IMR-90 (cell line): ENCODE results near the gene PLIN4. TPM values are rescaled to one million over a fixed set of nuclear protein-coding genes. Genes with fewer than 3 reads are reported as not detected.

Source experiments
- ATAC-seq: fragments of 200-7000 bp; cut with Tn5 transposase; 2 replicates; pipeline ENCODE4 v1.9.1; 2020; ENCODE audit warnings: low read depth, mild to moderate bottlenecking, moderate library complexity
- BruUV-seq: library from RNA; stranded (reverse); fragments of 400-500 nt; replicated peaks from 2 replicates; lab custom pipeline; 2021; lab: Mats Ljungman, UMichigan
- CTCF ChIA-PET: fragments of 300-600 bp; formaldehyde crosslinking; extraction: SDS; loops from one replicate; lab custom pipeline; 2021; ENCODE audit warnings: antibody characterized with exemption; lab: Yijun Ruan, JAX
- POLR2A ChIA-PET: fragments of 300-600 bp; sonication (Branson Sonifier 250); formaldehyde crosslinking; loops from one replicate; lab custom pipeline; 2022; ENCODE audit warnings: antibody characterized with exemption; ENCODE audit not compliant: unreplicated experiment; lab: Charles Lee
- DNase-seq: peaks from one replicate; pipeline ENCODE4 v3.0.0; 2013
- H2AFZ ChIP-seq: replicated peaks from 2 replicates; pipeline ENCODE3; 2013; ENCODE audit warnings: low read length, mild to moderate bottlenecking; ENCODE audit not compliant: poor library complexity
- H2AK5ac ChIP-seq: 2 replicates; pipeline ENCODE4 v1.6.1; 2013; ENCODE audit warnings: low read depth, low read length, inconsistent platforms
- H2AK9ac ChIP-seq: replicated peaks from 2 replicates; pipeline ENCODE3; 2013; ENCODE audit warnings: mild to moderate bottlenecking, low read depth, low read length, moderate library complexity; ENCODE audit not compliant: poor library complexity
- H2BK120ac ChIP-seq: 2 replicates; pipeline ENCODE4 v1.6.1; 2013; ENCODE audit warnings: low read depth, low read length, inconsistent platforms
- H2BK15ac ChIP-seq: 3 replicates; pipeline ENCODE4 v1.6.1; 2013; ENCODE audit warnings: low read depth, low read length, inconsistent platforms
- H2BK20ac ChIP-seq: 2 replicates; pipeline ENCODE4 v1.6.1; 2013; ENCODE audit warnings: low read depth, mild to moderate bottlenecking, inconsistent platforms, low read length, moderate library complexity
- H2BK5ac ChIP-seq: 2 replicates; pipeline ENCODE4 v1.6.1; 2013; ENCODE audit warnings: mild to moderate bottlenecking, low read depth, low read length, inconsistent platforms; ENCODE audit not compliant: poor library complexity, severe bottlenecking
- H3K14ac ChIP-seq: replicated peaks from 2 replicates; pipeline ENCODE4 v1.6.1; 2013; ENCODE audit warnings: low read depth, low read length, inconsistent platforms
- H3K18ac ChIP-seq: 2 replicates; pipeline ENCODE4 v1.6.1; 2013; ENCODE audit warnings: low read depth, low read length, control low read depth
- H3K23ac ChIP-seq: 2 replicates; pipeline ENCODE4 v1.6.1; 2013; ENCODE audit warnings: low read depth, low read length, inconsistent platforms
- H3K27ac ChIP-seq: 2 replicates; pipeline ENCODE4 v1.5.1; 2013; ENCODE audit warnings: mild to moderate bottlenecking, control low read depth, low read length; ENCODE audit not compliant: insufficient read depth
- H3K27me3 ChIP-seq: 2 replicates; pipeline ENCODE4 v1.6.1; 2013; ENCODE audit warnings: low read length; ENCODE audit not compliant: control insufficient read depth, insufficient read depth
- H3K36me3 ChIP-seq: 2 replicates; pipeline ENCODE4 v1.6.1; 2013; ENCODE audit warnings: low read length, mixed read lengths; ENCODE audit not compliant: control insufficient read depth, insufficient read depth
- H3K4ac ChIP-seq: 2 replicates; pipeline ENCODE4 v1.6.1; 2013; ENCODE audit warnings: low read depth, low read length, inconsistent platforms
- H3K4me1 ChIP-seq: 2 replicates; pipeline ENCODE4 v1.6.1; 2013; ENCODE audit warnings: low read length, mixed read lengths; ENCODE audit not compliant: control insufficient read depth, insufficient read depth
- H3K4me2 ChIP-seq: 2 replicates; pipeline ENCODE4 v1.6.1; 2013; ENCODE audit warnings: low read depth, mild to moderate bottlenecking, control low read depth, low read length, moderate library complexity
- H3K4me3 ChIP-seq: 2 replicates; pipeline ENCODE4 v1.5.1; 2013; ENCODE audit warnings: low read depth, mild to moderate bottlenecking, control low read depth, low read length, moderate library complexity; ENCODE audit not compliant: insufficient read depth
- H3K56ac ChIP-seq: 2 replicates; pipeline ENCODE4 v1.6.1; 2013; ENCODE audit warnings: low read length, inconsistent platforms; ENCODE audit not compliant: insufficient read depth; ENCODE audit errors: extremely low read depth
- H3K79me1 ChIP-seq, 2 experiments: 2 replicates each; pipeline ENCODE4 v1.6.1; 2013; ENCODE audit warnings: low read length in 2 of 2, inconsistent platforms in 1 of 2, low read depth in 1 of 2
- H3K9ac ChIP-seq: 2 replicates; pipeline ENCODE4 v1.6.1; 2013; ENCODE audit warnings: low read depth, low read length, control low read depth
- H3K9me1 ChIP-seq: 2 replicates; pipeline ENCODE4 v1.6.1; 2013; ENCODE audit warnings: low read length, inconsistent platforms; ENCODE audit not compliant: insufficient read depth
- H3K9me3 ChIP-seq: 2 replicates; pipeline ENCODE4 v1.6.1; 2013; ENCODE audit warnings: low read length; ENCODE audit not compliant: control insufficient read depth, insufficient read depth
- H4K20me1 ChIP-seq: 2 replicates; pipeline ENCODE4 v1.6.1; 2013; ENCODE audit warnings: low read length, inconsistent platforms; ENCODE audit not compliant: insufficient read depth
- H4K5ac ChIP-seq: 2 replicates; pipeline ENCODE4 v1.6.1; 2013; ENCODE audit warnings: mild to moderate bottlenecking, low read depth, low read length, control low read depth
- H4K8ac ChIP-seq, 2 experiments: 2 replicates each; pipeline ENCODE4 v1.6.1; 2013; ENCODE audit warnings: low read depth in 2 of 2, low read length in 2 of 2, control low read depth in 1 of 2, inconsistent platforms in 1 of 2
- H4K91ac ChIP-seq: 2 replicates; pipeline ENCODE4 v1.6.1; 2013; ENCODE audit warnings: low read depth, low read length, inconsistent platforms; ENCODE audit not compliant: insufficient read depth
- BHLHE40 ChIP-seq: fragments of 150-350 bp; IDR thresholded peaks from 2 replicates; pipeline ENCODE4 v1.6.1; 2016; ENCODE audit warnings: mild to moderate bottlenecking, low read depth, low read length
- CEBPB ChIP-seq: IDR thresholded peaks from 2 replicates; pipeline ENCODE4 v1.6.1; 2012; ENCODE audit warnings: low read depth, low read length, improper control_type of control experiment
- FOS ChIP-seq: fragments of 150-350 bp; IDR thresholded peaks from 2 replicates; pipeline ENCODE4 v1.6.1; 2016; ENCODE audit warnings: low read depth, low read length
- MAFK ChIP-seq: IDR thresholded peaks from 2 replicates; pipeline ENCODE4 v1.6.1; 2012; ENCODE audit warnings: low read depth, low read length, improper control_type of control experiment
- RCOR1 ChIP-seq: IDR thresholded peaks from 2 replicates; pipeline ENCODE4 v1.6.1; 2012; ENCODE audit warnings: mild to moderate bottlenecking, low read length, improper control_type of control experiment; ENCODE audit not compliant: insufficient replicate concordance
- WGBS, 2 experiments: methylation state at CpG; one replicate each; pipeline versions ENCODE4 v1.1.5 to v1.1.7; 2013; ENCODE audit warnings: missing lambda C conversion rate in 2 of 2; ENCODE audit not compliant: insufficient read length in 1 of 2; ENCODE audit errors: extremely low coverage in 2 of 2; 5-methylcytosine and 5-hydroxymethylcytosine counted together
- dilution Hi-C: fragments of 300-500 bp; cut with HindIII; formaldehyde crosslinking; loops from one replicate; pipeline ENCODE4 v1.14.3; 2018; ENCODE audit warnings: low sequenced_read_pairs; ENCODE audit not compliant: unreplicated experiment
- in situ Hi-C: fragments of 300-500 bp; cut with MboI; formaldehyde crosslinking; loops from 3 replicates; pipeline ENCODE4 v1.14.3; 2019; ENCODE audit warnings: low sequenced_read_pairs, inconsistent platforms, mixed read lengths
- intact Hi-C: fragments of 100-400 bp; cut with micrococcal nuclease; formaldehyde crosslinking; loops from 2 replicates; pipeline ENCODE4 v1.10.0; 2022
- polyA plus RNA-seq, 3 experiments: library from polyadenylated mRNA; depleted of rRNA; stranded (reverse); fragments of >200 nt; gene quantifications; 2 replicates each; pipeline ENCODE4 v1.2.3, GENCODE V29; 2012; ENCODE audit warnings: low replicate concordance in 1 of 3
- total RNA-seq: library from RNA; depleted of rRNA; stranded (reverse); fragments of >200 nt; gene quantifications from 2 replicates; pipeline ENCODE4 v1.2.3, GENCODE V29; 2012

PLIN4 gene
- total and polyA plus RNA-seq, 2 of the 4 experiments (the other 2 are of a cell fraction), result under 0.01 to 0.09 TPM

- H3K18ac ChIP-seq, result no peak overlapping the region
- H2AFZ ChIP-seq, result no peak overlapping the region
- no peak overlapping the region for H2BK5ac ChIP-seq
- H2BK15ac ChIP-seq, result no peak overlapping the region
- H3K9ac ChIP-seq, result no peak overlapping the region
- H3K9me1 ChIP-seq, result no peaks in the 10 kb centered on the region
- no peak overlapping the region for H4K5ac ChIP-seq
- no peak overlapping the region for H2BK20ac ChIP-seq
- H3K4ac ChIP-seq, result no peak overlapping the region
- peaks cover 22% of the 10 kb centered on the region; the same call in 1 of the 2 replicates for H3K27me3 ChIP-seq
- intact Hi-C loops, result no loop called here
- H3K36me3 ChIP-seq, result no peaks in the 10 kb centered on the region
- ATAC-seq (no peak), DNase-seq (no peak)
- H2BK120ac ChIP-seq, result no peak overlapping the region
- H4K20me1 ChIP-seq, result no peaks in the 10 kb centered on the region
- no peak overlapping the region for H3K23ac ChIP-seq
- no peak overlapping the region for H3K4me2 ChIP-seq
- no TSS peak for BruUV-seq
- TF ChIP-seq CEBPB (no peak), MAFK (no peak), BHLHE40 (no peak), RCOR1 (no peak), FOS (no peak)
- in situ Hi-C loops, result no loop called here
- dilution Hi-C loops, result no loop called here
- no peak overlapping the region for H3K56ac ChIP-seq
- H3K14ac ChIP-seq, result no peak overlapping the region
- H3K79me1 ChIP-seq, result no peaks in the 10 kb centered on the region
- H3K4me3 ChIP-seq, result no peak overlapping the region
- H3K4me1 ChIP-seq, result no peaks in the 10 kb centered on the region
- no peak overlapping the region for H3K27ac ChIP-seq
- no peak overlapping the region for H2AK9ac ChIP-seq
- H4K8ac ChIP-seq, result no peak overlapping the region
- 69% methylated on average over 7 of the region's 12 CpGs; no CpG with 5 or more reads in 1 of the 2 experiments for WGBS, 2 experiments
- ChIA-PET CTCF (interaction anchor here (0.8 kb wide), 1 partner anchor 92 kb away, joined by 3 read pairs; no protein-coding TSS in a partner anchor), POLR2A (no interaction called here)
- no peak overlapping the region for H2AK5ac ChIP-seq
- H4K91ac ChIP-seq, result no peak overlapping the region
- H3K9me3 ChIP-seq, result peaks cover 6% of the 10 kb centered on the region
These were observed 23.0 kb upstream of the PLIN4 start for GRCh38 chr19:4541114-4541805.
